ENCODE measurements around the gene FYN.

DNA sequence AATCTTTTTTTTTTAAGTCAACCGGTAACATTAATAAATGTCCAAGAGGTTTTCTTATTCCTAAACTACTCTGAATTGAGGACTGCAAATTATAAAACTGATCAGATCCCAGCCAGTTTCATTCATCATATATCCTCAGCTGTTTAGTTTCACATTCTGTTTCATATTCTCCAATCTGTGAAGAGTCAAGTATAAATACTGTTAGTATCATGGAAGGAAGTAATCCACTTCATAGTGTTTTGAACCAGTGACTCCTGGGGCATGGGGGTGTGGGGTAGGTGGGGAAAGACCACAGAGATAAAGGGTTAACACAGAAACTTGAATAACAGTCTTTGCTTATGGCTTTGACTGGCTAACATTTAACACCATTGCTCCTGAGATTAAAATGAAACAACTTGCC lies 69.9 kb downstream of the FYN start:
- TF ChIP-seq, protein P1, sequence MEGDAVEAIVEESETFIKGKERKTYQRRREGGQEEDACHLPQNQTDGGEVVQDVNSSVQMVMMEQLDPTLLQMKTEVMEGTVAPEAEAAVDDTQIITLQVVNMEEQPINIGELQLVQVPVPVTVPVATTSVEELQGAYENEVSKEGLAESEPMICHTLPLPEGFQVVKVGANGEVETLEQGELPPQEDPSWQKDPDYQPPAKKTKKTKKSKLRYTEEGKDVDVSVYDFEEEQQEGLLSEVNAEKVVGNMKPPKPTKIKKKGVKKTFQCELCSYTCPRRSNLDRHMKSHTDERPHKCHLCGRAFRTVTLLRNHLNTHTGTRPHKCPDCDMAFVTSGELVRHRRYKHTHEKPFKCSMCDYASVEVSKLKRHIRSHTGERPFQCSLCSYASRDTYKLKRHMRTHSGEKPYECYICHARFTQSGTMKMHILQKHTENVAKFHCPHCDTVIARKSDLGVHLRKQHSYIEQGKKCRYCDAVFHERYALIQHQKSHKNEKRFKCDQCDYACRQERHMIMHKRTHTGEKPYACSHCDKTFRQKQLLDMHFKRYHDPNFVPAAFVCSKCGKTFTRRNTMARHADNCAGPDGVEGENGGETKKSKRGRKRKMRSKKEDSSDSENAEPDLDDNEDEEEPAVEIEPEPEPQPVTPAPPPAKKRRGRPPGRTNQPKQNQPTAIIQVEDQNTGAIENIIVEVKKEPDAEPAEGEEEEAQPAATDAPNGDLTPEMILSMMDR (IDR thresholded peaks at IDR 0.05), result no peak
- no peak for TF ChIP-seq POLR2AphosphoS5 (IDR thresholded peaks at IDR 0.05)
